ENCODE data around the gene HYAL3.
"Not testable (repeated sequence)": the region's sequence is repeated elsewhere in the genome, so short reads cannot be mapped to it uniquely, and the experiment has no call there.

HYAL3 gene

GRCh38 chr3:50292159-50293078 lies 6.8 kb downstream of the HYAL3 start, which contains the start of gene IFRD2:
Gene IFRD2 (minus strand): TSS chr3:50292429. CDS start chr3:50292274, 155 bp downstream.
- H3K27ac ChIP-seq: peak within 1 kb of the TSS; percentile 89
- TF ChIP-seq ZFX (IDR thresholded peaks at IDR 0.05; ENCODE audit: borderline replicate concordance) (no peak), CTCF (IDR thresholded peaks at IDR 0.05) (no peak)

GRCh38 chr3:50290161-50290641 lies 9.0 kb downstream of the HYAL3 start:
- TF ChIP-seq ZFX (IDR thresholded peaks at IDR 0.05; ENCODE audit: borderline replicate concordance): no peak
- no peak for TF ChIP-seq CTCF (IDR thresholded peaks at IDR 0.05)
- H3K27ac ChIP-seq: peak overlapping the region; percentile 89; the same call in 1 of the 2 replicates

- TF ChIP-seq CTCF (IDR thresholded peaks at IDR 0.05) (no peak), ZFX (IDR thresholded peaks at IDR 0.05; ENCODE audit: borderline replicate concordance) (no peak)
- H3K27ac ChIP-seq: no peak overlapping the region
Measured at GRCh38 chr3:50289130-50289529, 10.1 kb downstream of the HYAL3 start.

- no peak overlapping the region for H3K27ac ChIP-seq
- TF ChIP-seq CTCF (IDR thresholded peaks at IDR 0.05): no peak
Measured at GRCh38 chr3:50288387-50289007, 10.7 kb downstream of the HYAL3 start.

- no peak overlapping the region for H3K27ac ChIP-seq
- TF ChIP-seq CTCF (IDR thresholded peaks at IDR 0.05) (no peak), ZFX (IDR thresholded peaks at IDR 0.05; ENCODE audit: borderline replicate concordance) (no peak)
Measured at GRCh38 chr3:50287262-50287661, 11.9 kb downstream of the HYAL3 start.

GRCh38 chr3:50286322-50287227 lies 12.6 kb downstream of the HYAL3 start:
- TF ChIP-seq ZFX (IDR thresholded peaks at IDR 0.05; ENCODE audit: borderline replicate concordance) (no peak), CTCF (IDR thresholded peaks at IDR 0.05) (no peak)
- no peak overlapping the region for H3K27ac ChIP-seq

- not testable (repeated sequence) for H3K27ac ChIP-seq
Measured at GRCh38 chr3:50284121-50284520, 15.1 kb downstream of the HYAL3 start.
